HG02870 (cell line): ENCODE results near the gene RO60.

Experiments
- ATAC-seq: cut with Tn5 transposase; IDR thresholded peaks from one replicate; pipeline ENCODE4 v1.9.1; 2021; ENCODE audit warnings: mild to moderate bottlenecking, moderate library complexity; ENCODE audit not compliant: unreplicated experiment

Gene RO60

GRCh38 chr1:193104907-193105820, 45.8 kb downstream of the RO60 start, which contains the start of gene GLRX2:
GLRX2 (minus strand) TSS chr1:193105414; CDS start chr1:193105382, 32 bp downstream.
- ATAC-seq, result peak; percentile 86

- ATAC-seq, result no peak
Observed at GRCh38 chr1:193105821-193106177, 46.4 kb downstream of the RO60 start.

- ATAC-seq, result no peak
Observed at GRCh38 chr1:193108471-193108870, 49.1 kb downstream of the RO60 start.
